Measurements from ENCODE around the gene AGBL1.
"Not testable (repeated sequence)": the region's sequence is repeated elsewhere in the genome, so short reads cannot be mapped to it uniquely, and the experiment has no call there.

The AGBL1 gene

DNA sequence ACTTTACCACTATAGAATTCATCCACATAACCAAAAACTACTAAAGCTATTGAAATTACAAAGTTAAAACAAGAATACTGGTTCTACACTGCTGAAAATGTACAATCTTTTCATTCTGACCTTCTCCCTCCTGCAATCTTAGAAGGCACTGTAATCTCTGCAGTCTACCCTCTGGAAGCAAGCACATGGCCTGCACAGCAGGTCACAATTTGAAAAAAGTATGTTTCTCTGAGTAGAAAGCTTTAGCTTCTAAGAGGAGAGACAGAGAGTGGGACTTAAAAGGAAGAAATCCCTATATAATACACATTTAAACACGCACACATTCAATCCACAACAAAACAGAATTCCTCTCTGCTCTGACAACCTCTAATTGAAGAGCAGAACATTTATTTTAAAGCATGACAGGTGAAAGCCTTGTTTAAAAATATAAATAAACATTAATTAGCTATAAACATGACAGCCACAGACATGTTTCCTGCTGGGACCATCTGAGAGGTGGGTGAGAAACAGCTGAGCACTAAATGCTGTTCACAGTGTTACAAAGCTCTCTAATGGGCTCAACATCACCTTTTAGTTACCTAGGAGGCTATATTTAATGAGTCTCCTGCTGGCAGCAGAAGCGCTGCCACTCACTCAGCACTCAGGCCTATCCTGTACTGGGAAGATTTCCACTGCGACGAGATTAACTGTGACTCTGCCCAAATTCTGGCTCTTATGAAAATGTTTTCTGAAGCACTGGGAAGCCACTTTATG, 447.4 kb downstream of the AGBL1 start:
- TF ChIP-seq, protein P1, sequence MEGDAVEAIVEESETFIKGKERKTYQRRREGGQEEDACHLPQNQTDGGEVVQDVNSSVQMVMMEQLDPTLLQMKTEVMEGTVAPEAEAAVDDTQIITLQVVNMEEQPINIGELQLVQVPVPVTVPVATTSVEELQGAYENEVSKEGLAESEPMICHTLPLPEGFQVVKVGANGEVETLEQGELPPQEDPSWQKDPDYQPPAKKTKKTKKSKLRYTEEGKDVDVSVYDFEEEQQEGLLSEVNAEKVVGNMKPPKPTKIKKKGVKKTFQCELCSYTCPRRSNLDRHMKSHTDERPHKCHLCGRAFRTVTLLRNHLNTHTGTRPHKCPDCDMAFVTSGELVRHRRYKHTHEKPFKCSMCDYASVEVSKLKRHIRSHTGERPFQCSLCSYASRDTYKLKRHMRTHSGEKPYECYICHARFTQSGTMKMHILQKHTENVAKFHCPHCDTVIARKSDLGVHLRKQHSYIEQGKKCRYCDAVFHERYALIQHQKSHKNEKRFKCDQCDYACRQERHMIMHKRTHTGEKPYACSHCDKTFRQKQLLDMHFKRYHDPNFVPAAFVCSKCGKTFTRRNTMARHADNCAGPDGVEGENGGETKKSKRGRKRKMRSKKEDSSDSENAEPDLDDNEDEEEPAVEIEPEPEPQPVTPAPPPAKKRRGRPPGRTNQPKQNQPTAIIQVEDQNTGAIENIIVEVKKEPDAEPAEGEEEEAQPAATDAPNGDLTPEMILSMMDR (IDR thresholded peaks at IDR 0.05; ENCODE audit: low read depth, low read length) = no peak
- no peak overlapping the region for H3K4me3 ChIP-seq (ENCODE audit: low read depth, low read length)

DNA sequence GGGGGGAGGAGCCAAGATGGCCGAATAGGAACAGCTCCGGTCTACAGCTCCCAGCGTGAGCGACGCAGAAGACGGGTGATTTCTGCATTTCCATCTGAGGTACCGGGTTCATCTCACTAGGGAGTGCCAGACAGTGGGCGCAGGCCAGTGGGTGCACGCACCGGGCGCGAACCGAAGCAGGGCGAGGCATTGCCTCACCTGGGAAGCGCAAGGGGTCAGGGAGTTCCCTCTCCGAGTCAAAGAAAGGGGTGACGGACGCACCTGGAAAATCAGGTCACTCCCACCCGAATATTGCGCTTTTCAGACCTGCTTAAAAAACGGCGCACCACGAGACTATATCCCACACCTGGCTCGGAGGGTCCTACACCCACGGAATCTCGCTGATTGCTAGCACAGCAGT, 448.4 kb downstream of the AGBL1 start:
- H3K4me3 ChIP-seq (ENCODE audit: low read depth, low read length) = not testable (repeated sequence)

DNA sequence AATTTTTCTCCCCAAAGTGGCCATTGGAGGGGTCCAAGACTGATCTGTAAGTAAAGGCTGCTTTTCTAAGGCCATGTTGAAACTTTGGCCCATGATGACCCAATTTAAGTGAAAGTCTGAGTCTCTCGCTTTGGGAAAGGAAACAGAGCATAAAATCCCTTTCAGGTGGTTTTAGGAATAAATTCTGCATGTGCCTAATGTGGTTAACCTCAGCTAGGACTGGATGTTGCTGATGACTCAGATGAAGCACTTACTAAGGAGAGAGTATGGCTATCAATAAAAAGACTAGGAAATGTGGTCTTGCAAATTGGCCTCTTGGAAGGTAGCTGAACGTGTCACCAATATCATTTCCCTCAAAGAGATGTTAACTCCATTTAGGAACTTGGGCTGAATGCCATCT, 458.5 kb downstream of the AGBL1 start:
- TF ChIP-seq, protein P1 (IDR thresholded peaks at IDR 0.05; ENCODE audit: low read depth, low read length) = no peak
- H3K4me3 ChIP-seq (ENCODE audit: low read depth, low read length) = no peak overlapping the region

DNA sequence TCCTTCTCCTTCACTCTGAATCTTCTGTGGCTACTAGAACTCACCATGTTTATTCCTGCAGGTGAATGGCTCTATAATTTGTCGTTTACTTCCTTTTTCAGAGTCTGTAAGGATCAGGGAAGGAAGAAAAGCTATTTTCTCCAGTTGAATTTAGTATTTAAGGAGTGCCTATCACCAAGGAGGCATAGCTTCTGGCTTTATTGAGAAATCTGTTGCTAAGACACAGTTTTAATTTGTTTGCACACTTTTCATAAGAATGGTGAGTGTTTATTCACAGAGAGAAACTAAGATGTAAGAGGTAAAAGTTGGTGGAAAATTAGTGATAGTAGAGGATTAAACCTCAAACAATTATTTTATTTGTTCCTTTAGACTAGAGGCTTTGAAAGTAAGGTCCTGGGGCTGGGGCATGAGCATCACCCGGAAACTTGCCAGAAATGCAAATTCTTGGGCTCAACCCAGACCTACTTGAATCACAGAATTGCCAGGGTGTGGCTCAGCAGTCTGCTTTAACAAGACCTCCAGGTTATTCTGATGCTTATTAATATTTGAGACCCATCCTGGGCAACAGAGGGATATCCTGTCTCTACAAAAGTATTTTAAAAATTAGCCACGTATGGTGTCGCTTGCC, 461.3 kb downstream of the AGBL1 start:
- no peak overlapping the region for H3K4me3 ChIP-seq (ENCODE audit: low read depth, low read length)
- TF ChIP-seq, protein P1 (IDR thresholded peaks at IDR 0.05; ENCODE audit: low read depth, low read length) = no peak

DNA sequence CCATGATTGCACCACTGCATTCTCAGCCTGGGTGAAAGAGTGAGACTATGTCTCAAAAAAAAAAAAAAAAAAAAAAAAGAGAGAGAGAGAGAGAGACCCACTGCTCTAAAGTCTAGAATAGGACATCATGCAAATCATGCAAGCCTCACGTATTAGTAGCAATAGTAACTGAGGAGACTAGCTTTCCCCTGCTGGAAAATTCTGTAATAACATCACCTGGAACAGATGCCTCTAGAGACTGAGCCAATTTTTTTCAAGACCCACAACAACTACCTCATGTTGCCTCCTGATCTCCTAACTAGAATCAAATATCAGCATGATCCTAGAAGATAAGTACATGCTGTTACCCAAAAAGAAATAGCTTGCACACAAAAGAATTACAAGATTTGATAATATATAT, 461.9 kb downstream of the AGBL1 start:
- TF ChIP-seq, protein P1 (IDR thresholded peaks at IDR 0.05; ENCODE audit: low read depth, low read length) = no peak
- no peak overlapping the region for H3K4me3 ChIP-seq (ENCODE audit: low read depth, low read length)

DNA sequence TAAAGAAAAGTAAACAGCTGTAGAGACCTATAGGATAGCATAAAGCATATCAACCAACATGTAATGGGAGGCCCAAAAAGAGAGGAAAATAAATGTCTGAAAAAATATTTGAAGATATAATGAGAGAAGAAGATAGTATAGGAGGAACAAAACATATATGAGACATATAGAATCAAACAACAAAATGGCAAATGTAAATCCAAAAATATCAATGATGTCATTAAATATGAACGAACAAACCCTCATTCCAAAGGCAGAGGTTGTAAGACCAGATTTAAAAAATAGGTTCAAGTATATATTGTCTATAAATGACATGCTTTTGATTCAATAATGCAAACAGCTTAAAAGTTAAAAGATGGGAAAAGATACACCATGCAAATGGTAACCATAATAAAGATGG, 470.4 kb downstream of the AGBL1 start:
- TF ChIP-seq, protein P1 (IDR thresholded peaks at IDR 0.05; ENCODE audit: low read depth, low read length) = no peak

DNA sequence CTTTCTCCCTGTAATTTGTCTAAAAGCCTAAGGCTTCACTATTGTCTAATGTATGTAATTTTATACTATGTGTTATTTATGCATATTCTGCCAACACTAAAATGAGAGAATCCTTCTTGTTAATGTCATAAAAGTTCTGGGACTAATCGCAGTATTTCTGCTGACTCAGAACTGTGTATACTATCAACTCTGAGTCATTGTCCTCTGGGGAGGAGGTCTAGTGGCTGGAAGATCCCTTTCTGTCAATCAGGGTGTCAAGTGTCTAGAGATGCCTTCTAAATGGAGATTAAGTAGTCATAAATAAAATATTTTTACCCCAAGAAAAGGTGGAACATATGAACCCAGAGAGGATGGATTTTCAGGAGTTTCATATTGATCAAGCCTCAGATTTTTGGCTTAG, 473.4 kb downstream of the AGBL1 start:
- TF ChIP-seq, protein P1 (IDR thresholded peaks at IDR 0.05; ENCODE audit: low read depth, low read length) = no peak
- no peak overlapping the region for H3K4me3 ChIP-seq (ENCODE audit: low read depth, low read length)

More for the DNA sequence above, 470.4 kb downstream of the AGBL1 start:
- H3K4me3 ChIP-seq (ENCODE audit: low read depth, low read length) = no peak overlapping the region

All from WI38 (cell line).